Measurements from ENCODE around the gene MGME1. TPM values are rescaled to one million over a fixed set of nuclear protein-coding genes. Genes with fewer than 3 reads are reported as not detected.
A peak's percentile ranks its signal among the peaks of the same experiment; 100 is the strongest.

Gene MGME1
- total and polyA plus RNA-seq, 9 of the 15 experiments (the other 6 are each of a cell fraction or from before 2014, with no cell fraction given): 13.4 to 45.1 (median 30.6) TPM

DNA sequence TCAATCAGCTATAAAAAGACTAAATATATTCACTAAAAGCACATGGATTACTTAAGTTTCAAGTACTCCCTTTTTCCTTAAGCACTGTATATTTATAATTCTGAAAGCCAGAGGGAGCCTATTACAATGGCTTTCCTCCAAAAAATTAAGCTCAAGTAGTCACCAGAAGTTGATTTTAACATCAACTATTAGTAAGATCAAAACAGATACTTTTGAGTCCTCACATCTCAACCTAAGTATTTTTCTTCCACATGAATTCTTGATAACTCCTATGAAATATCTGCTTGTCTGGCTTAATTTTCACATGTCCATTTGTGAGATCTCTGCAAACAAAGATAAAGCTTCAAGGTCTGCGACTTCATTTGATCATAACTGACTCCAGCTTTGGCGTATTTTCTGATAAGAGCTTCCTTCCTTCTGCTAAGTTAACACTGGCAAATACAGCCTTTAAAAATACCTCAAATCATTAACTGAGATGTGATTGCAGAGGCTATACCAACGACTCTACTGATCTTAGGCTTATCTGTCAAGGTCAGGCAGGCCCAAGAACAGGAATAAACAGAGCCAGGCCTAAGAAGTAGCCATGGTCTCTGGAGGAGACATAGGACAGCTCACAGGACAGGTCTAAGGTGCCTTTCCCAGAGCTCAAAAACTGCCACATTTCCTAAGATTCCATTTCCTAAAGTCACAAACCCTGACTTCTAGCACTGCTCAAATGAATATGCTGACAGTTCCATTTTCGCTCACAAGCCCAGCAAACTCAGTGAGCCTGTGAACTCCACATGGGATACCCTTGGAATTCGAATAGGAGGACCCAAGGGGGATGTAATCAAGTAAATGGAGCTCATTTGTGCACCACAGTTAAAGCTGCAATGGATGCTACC lies 10.2 kb upstream of the MGME1 start (continued):
- TF ChIP-seq, protein P1, sequence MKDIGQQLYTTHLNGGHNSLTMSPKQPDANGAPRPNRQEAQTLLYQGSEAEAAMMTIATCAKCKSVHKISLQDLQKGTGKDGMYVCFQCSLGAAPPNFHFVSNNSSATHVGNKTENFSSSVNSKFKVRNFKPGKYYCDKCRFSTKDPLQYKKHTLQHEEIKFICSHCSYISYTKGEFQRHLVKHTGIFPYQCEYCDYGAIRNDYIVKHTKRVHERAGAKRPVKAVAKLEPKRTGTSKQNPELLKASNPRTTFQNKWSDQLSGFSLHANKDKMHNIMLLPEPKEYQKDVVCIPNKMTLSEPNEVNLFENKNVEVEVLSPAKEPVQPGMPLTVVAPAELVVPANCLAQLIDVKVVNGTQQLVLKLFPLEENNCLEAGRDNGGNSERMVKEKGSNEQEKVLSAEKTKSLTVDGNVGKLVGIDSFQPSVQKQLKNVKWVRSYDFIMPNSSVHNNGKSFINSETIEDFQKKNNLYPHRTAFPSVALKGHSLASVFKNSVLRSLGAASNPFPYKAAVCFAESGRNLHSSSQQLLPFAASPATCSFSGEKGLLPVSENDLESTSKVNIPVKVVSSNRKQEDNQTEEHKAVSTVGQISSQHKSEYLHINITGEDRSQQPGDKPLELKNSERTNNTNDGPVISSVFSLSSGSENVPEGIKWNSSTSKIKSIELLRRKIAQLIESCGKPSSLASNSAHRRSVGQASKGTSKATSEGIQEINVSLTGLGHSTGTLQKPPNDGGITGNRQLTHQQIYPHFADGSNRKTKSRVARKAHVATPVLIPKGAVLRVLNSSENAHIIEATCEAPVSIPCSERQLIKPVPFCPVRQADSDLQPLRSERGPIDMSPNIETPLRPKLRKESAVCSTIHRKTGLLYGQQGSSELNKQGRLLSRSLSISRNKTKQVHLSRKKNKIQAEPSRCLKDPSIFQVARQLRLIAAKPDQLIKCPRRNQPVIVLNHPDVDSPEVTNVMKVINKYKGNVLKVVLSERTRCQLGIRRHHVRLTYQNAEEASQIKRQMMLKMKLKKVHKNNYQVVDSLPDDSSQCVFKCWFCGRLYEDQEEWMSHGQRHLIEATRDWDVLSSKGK (CRISPR knock-in tag; IDR thresholded peaks at IDR 0.05): no peak
- TF ChIP-seq CREM (IDR thresholded peaks at IDR 0.05; ENCODE audit: low read depth) (0 out of 2 replicates have a peak, but pooled peaks have one; percentile 41), FOSL1 (tag; conservative IDR thresholded peaks at IDR 0.05) (peak; percentile 43; the same call in 1 of the 2 replicates), ARID1B (IDR thresholded peaks at IDR 0.05) (peak; percentile 94), MBD2 (IDR thresholded peaks at IDR 0.05; ENCODE audit: borderline replicate concordance, low read depth) (peak; percentile 34; the same call in 1 of the 2 replicates), ZNF785 (CRISPR knock-in tag; IDR thresholded peaks at IDR 0.05) (no peak), ZFP30 (CRISPR knock-in tag; IDR thresholded peaks at IDR 0.05; ENCODE audit: borderline replicate concordance) (no peak), CBFA2T3 (IDR thresholded peaks at IDR 0.05) (peak; percentile 96), ZZZ3 (IDR thresholded peaks at IDR 0.05) (no peak), ELF1 (tag; IDR thresholded peaks at IDR 0.05) (no peak), ASH1L (IDR thresholded peaks at IDR 0.05; ENCODE audit: borderline replicate concordance, low read depth, partially characterized antibody) (no peak), ZBED1 (IDR thresholded peaks at IDR 0.05) (no peak), POLR2H (tag; IDR thresholded peaks at IDR 0.05; ENCODE audit: low read depth) (peak; percentile 51; the same call in 1 of the 2 replicates), TEAD1 (CRISPR knock-in tag; IDR thresholded peaks at IDR 0.05) (0 out of 4 replicates have a peak, but pooled peaks of 1 of the 2 experiments have one; percentile 10), TRIM28 (IDR thresholded peaks at IDR 0.05) (no peak)
- TF ChIP-seq, protein P2, sequence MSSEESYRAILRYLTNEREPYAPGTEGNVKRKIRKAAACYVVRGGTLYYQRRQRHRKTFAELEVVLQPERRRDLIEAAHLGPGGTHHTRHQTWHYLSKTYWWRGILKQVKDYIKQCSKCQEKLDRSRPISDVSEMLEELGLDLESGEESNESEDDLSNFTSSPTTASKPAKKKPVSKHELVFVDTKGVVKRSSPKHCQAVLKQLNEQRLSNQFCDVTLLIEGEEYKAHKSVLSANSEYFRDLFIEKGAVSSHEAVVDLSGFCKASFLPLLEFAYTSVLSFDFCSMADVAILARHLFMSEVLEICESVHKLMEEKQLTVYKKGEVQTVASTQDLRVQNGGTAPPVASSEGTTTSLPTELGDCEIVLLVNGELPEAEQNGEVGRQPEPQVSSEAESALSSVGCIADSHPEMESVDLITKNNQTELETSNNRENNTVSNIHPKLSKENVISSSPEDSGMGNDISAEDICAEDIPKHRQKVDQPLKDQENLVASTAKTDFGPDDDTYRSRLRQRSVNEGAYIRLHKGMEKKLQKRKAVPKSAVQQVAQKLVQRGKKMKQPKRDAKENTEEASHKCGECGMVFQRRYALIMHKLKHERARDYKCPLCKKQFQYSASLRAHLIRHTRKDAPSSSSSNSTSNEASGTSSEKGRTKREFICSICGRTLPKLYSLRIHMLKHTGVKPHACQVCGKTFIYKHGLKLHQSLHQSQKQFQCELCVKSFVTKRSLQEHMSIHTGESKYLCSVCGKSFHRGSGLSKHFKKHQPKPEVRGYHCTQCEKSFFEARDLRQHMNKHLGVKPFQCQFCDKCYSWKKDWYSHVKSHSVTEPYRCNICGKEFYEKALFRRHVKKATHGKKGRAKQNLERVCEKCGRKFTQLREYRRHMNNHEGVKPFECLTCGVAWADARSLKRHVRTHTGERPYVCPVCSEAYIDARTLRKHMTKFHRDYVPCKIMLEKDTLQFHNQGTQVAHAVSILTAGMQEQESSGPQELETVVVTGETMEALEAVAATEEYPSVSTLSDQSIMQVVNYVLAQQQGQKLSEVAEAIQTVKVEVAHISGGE (CRISPR knock-in tag; IDR thresholded peaks at IDR 0.05): 0 out of 6 replicates have a peak, but pooled peaks of 1 of the 3 experiments have one; percentile 60
- TF ChIP-seq, protein P3, sequence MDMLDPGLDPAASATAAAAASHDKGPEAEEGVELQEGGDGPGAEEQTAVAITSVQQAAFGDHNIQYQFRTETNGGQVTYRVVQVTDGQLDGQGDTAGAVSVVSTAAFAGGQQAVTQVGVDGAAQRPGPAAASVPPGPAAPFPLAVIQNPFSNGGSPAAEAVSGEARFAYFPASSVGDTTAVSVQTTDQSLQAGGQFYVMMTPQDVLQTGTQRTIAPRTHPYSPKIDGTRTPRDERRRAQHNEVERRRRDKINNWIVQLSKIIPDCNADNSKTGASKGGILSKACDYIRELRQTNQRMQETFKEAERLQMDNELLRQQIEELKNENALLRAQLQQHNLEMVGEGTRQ (CRISPR knock-in tag; IDR thresholded peaks at IDR 0.05): no peak
- TF ChIP-seq, protein P4, sequence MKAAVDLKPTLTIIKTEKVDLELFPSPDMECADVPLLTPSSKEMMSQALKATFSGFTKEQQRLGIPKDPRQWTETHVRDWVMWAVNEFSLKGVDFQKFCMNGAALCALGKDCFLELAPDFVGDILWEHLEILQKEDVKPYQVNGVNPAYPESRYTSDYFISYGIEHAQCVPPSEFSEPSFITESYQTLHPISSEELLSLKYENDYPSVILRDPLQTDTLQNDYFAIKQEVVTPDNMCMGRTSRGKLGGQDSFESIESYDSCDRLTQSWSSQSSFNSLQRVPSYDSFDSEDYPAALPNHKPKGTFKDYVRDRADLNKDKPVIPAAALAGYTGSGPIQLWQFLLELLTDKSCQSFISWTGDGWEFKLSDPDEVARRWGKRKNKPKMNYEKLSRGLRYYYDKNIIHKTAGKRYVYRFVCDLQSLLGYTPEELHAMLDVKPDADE (conservative IDR thresholded peaks at IDR 0.05; ENCODE audit: control insufficient read depth, low read depth, low read length): no peak
